GM23338 (cell line): Measurements from ENCODE around the gene ATP12A.

Experiments used
- CREB1 ChIP-seq: fragments of 250-450 bp; sonication (Bioruptor Pico); IDR thresholded peaks from 2 replicates; pipeline ENCODE4 v1.5.0; 2020; ENCODE audit warnings: low read depth, mild to moderate bottlenecking, moderate library complexity
- EZH2 ChIP-seq: fragments of 200-600 bp; sonication (generic); IDR thresholded peaks from one replicate; pipeline ENCODE4 v1.8.0; 2017; ENCODE audit warnings: antibody characterized with exemption, mild to moderate bottlenecking, low read depth; ENCODE audit not compliant: unreplicated experiment
- EZH2phosphoT487 ChIP-seq: fragments of 200-600 bp; sonication (generic); IDR thresholded peaks from one replicate; pipeline ENCODE4 v1.8.1; 2018; ENCODE audit warnings: antibody characterized with exemption; ENCODE audit not compliant: unreplicated experiment
- JUNB ChIP-seq: IDR thresholded peaks from one replicate; pipeline ENCODE4 v1.6.1; 2016; ENCODE audit warnings: antibody characterized with exemption; ENCODE audit not compliant: unreplicated experiment
- NANOG ChIP-seq: IDR thresholded peaks from 2 replicates; pipeline ENCODE4 v1.6.1; 2016; ENCODE audit warnings: antibody characterized with exemption, borderline replicate concordance
- POLR2AphosphoS5 ChIP-seq: IDR thresholded peaks from 2 replicates; pipeline ENCODE4 v1.6.1; 2016; ENCODE audit warnings: antibody characterized with exemption, low read depth
- STAT1 ChIP-seq: IDR thresholded peaks from one replicate; pipeline ENCODE4 v1.6.1; 2016; ENCODE audit warnings: antibody characterized with exemption; ENCODE audit not compliant: unreplicated experiment
- ZNF114 ChIP-seq: fragments of 250-450 bp; sonication (Bioruptor Pico); IDR thresholded peaks from 2 replicates; pipeline ENCODE4 v1.5.0; 2020; ENCODE audit warnings: mild to moderate bottlenecking, moderate library complexity
- ZNF331 ChIP-seq: fragments of 250-450 bp; sonication (Bioruptor Pico); IDR thresholded peaks from 2 replicates; pipeline ENCODE4 v1.5.0; 2020; ENCODE audit warnings: low read depth, mild to moderate bottlenecking, moderate library complexity
- TF ChIP-seq, protein P1 (sequence below), 2 experiments: fragments of 200-600 bp in 1 of 2; sonication (generic) in 1 of 2; conservative IDR thresholded peaks; 2 replicates each; pipeline versions ENCODE4 v1.5.1 to v1.6.1; 2016 to 2017; ENCODE audit warnings: antibody characterized with exemption in 2 of 2, low read depth in 2 of 2, mild to moderate bottlenecking in 2 of 2, moderate library complexity in 1 of 2
- TF ChIP-seq, protein P2 (sequence below): IDR thresholded peaks from 2 replicates; pipeline ENCODE4 v1.6.1; 2016; ENCODE audit warnings: antibody characterized with exemption
- TF ChIP-seq, protein P3 (sequence below): IDR thresholded peaks from one replicate; pipeline ENCODE4 v1.6.1; 2018; ENCODE audit warnings: antibody characterized with exemption; ENCODE audit not compliant: unreplicated experiment
- TF ChIP-seq, protein P4 (sequence below): fragments of 250-450 bp; sonication (Bioruptor Pico); IDR thresholded peaks from 2 replicates; pipeline ENCODE4 v1.5.0; 2020; ENCODE audit warnings: mild to moderate bottlenecking, moderate library complexity

DNA sequence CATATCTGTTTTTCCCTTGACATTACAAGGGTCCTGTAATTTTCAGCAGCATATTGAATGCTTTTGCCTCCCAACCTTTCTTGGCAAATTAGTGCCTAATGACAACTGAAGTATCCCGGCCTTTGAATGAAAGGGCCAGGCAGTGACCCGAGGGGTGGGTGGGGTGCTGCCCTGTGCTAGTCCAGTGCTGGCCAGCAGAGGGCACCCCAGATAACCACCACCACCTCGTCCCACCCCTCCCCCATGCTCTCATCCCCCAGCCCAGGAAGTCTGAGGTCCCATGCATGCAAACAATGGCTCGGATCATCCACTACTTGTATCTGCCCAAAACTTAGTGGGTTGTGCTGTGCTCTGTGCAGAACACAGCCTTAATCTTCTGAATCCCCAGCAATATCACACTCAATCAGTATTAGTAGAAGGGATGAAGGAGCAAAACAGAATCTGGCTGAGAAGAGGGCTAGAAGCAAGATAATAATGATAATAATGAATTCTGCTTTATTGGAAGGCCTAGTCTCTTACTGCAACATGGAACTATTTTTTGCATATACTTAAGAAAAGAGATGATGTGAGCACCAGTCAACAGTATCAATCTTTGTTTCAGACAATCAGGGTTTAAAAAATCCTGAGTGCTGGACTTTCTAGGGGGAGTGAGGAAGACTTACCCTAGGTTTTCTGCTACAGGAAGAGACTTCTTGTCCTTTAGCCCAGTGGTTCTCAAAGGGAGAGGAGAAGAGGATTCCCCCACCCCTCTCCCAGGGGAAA lies 3.8 kb downstream of the ATP12A start:
- TF ChIP-seq, protein P1, sequence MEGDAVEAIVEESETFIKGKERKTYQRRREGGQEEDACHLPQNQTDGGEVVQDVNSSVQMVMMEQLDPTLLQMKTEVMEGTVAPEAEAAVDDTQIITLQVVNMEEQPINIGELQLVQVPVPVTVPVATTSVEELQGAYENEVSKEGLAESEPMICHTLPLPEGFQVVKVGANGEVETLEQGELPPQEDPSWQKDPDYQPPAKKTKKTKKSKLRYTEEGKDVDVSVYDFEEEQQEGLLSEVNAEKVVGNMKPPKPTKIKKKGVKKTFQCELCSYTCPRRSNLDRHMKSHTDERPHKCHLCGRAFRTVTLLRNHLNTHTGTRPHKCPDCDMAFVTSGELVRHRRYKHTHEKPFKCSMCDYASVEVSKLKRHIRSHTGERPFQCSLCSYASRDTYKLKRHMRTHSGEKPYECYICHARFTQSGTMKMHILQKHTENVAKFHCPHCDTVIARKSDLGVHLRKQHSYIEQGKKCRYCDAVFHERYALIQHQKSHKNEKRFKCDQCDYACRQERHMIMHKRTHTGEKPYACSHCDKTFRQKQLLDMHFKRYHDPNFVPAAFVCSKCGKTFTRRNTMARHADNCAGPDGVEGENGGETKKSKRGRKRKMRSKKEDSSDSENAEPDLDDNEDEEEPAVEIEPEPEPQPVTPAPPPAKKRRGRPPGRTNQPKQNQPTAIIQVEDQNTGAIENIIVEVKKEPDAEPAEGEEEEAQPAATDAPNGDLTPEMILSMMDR (conservative IDR thresholded peaks at IDR 0.05; ENCODE audit: low read depth in 2 of 2), result peak; percentile 79 to 82
- no peak for TF ChIP-seq JUNB
- TF ChIP-seq POLR2AphosphoS5, result no peak
- TF ChIP-seq CREB1 (CRISPR knock-in tag), result no peak
- no peak for TF ChIP-seq NANOG
- no peak for TF ChIP-seq EZH2
- TF ChIP-seq, protein P2, sequence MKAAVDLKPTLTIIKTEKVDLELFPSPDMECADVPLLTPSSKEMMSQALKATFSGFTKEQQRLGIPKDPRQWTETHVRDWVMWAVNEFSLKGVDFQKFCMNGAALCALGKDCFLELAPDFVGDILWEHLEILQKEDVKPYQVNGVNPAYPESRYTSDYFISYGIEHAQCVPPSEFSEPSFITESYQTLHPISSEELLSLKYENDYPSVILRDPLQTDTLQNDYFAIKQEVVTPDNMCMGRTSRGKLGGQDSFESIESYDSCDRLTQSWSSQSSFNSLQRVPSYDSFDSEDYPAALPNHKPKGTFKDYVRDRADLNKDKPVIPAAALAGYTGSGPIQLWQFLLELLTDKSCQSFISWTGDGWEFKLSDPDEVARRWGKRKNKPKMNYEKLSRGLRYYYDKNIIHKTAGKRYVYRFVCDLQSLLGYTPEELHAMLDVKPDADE, result no peak
- TF ChIP-seq, protein P3, sequence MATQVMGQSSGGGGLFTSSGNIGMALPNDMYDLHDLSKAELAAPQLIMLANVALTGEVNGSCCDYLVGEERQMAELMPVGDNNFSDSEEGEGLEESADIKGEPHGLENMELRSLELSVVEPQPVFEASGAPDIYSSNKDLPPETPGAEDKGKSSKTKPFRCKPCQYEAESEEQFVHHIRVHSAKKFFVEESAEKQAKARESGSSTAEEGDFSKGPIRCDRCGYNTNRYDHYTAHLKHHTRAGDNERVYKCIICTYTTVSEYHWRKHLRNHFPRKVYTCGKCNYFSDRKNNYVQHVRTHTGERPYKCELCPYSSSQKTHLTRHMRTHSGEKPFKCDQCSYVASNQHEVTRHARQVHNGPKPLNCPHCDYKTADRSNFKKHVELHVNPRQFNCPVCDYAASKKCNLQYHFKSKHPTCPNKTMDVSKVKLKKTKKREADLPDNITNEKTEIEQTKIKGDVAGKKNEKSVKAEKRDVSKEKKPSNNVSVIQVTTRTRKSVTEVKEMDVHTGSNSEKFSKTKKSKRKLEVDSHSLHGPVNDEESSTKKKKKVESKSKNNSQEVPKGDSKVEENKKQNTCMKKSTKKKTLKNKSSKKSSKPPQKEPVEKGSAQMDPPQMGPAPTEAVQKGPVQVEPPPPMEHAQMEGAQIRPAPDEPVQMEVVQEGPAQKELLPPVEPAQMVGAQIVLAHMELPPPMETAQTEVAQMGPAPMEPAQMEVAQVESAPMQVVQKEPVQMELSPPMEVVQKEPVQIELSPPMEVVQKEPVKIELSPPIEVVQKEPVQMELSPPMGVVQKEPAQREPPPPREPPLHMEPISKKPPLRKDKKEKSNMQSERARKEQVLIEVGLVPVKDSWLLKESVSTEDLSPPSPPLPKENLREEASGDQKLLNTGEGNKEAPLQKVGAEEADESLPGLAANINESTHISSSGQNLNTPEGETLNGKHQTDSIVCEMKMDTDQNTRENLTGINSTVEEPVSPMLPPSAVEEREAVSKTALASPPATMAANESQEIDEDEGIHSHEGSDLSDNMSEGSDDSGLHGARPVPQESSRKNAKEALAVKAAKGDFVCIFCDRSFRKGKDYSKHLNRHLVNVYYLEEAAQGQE, result no peak
- TF ChIP-seq STAT1, result no peak
- TF ChIP-seq ZNF331 (CRISPR knock-in tag), result no peak
- TF ChIP-seq EZH2phosphoT487, result no peak
- TF ChIP-seq, protein P4, sequence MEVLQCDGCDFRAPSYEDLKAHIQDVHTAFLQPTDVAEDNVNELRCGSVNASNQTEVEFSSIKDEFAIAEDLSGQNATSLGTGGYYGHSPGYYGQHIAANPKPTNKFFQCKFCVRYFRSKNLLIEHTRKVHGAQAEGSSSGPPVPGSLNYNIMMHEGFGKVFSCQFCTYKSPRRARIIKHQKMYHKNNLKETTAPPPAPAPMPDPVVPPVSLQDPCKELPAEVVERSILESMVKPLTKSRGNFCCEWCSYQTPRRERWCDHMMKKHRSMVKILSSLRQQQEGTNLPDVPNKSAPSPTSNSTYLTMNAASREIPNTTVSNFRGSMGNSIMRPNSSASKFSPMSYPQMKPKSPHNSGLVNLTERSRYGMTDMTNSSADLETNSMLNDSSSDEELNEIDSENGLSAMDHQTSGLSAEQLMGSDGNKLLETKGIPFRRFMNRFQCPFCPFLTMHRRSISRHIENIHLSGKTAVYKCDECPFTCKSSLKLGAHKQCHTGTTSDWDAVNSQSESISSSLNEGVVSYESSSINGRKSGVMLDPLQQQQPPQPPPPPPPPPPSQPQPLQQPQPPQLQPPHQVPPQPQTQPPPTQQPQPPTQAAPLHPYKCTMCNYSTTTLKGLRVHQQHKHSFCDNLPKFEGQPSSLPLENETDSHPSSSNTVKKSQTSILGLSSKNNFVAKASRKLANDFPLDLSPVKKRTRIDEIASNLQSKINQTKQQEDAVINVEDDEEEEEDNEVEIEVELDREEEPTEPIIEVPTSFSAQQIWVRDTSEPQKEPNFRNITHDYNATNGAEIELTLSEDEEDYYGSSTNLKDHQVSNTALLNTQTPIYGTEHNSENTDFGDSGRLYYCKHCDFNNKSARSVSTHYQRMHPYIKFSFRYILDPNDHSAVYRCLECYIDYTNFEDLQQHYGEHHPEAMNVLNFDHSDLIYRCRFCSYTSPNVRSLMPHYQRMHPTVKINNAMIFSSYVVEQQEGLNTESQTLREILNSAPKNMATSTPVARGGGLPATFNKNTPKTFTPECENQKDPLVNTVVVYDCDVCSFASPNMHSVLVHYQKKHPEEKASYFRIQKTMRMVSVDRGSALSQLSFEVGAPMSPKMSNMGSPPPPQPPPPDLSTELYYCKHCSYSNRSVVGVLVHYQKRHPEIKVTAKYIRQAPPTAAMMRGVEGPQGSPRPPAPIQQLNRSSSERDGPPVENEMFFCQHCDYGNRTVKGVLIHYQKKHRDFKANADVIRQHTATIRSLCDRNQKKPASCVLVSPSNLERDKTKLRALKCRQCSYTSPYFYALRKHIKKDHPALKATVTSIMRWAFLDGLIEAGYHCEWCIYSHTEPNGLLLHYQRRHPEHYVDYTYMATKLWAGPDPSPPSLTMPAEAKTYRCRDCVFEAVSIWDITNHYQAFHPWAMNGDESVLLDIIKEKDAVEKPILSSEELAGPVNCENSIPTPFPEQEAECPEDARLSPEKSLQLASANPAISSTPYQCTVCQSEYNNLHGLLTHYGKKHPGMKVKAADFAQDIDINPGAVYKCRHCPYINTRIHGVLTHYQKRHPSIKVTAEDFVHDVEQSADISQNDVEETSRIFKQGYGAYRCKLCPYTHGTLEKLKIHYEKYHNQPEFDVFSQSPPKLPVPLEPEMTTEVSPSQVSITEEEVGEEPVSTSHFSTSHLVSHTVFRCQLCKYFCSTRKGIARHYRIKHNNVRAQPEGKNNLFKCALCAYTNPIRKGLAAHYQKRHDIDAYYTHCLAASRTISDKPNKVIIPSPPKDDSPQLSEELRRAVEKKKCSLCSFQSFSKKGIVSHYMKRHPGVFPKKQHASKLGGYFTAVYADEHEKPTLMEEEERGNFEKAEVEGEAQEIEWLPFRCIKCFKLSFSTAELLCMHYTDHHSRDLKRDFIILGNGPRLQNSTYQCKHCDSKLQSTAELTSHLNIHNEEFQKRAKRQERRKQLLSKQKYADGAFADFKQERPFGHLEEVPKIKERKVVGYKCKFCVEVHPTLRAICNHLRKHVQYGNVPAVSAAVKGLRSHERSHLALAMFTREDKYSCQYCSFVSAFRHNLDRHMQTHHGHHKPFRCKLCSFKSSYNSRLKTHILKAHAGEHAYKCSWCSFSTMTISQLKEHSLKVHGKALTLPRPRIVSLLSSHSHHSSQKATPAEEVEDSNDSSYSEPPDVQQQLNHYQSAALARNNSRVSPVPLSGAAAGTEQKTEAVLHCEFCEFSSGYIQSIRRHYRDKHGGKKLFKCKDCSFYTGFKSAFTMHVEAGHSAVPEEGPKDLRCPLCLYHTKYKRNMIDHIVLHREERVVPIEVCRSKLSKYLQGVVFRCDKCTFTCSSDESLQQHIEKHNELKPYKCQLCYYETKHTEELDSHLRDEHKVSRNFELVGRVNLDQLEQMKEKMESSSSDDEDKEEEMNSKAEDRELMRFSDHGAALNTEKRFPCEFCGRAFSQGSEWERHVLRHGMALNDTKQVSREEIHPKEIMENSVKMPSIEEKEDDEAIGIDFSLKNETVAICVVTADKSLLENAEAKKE, result peak; percentile 4; the same call in 1 of the 2 replicates
- no peak for TF ChIP-seq ZNF114 (CRISPR knock-in tag)
